ENCODE results near the gene ARHGAP18. TPM values are rescaled to one million over a fixed set of nuclear protein-coding genes. Genes with fewer than 3 reads are reported as not detected.

Gene ARHGAP18
- total RNA-seq, 1 donor from 2014 or later, result 27.6 TPM

- no peak for DNase-seq (ENCODE audit: low read depth in 2 of 2)
Observed at GRCh38 chr6:129670634-129671033, 39.3 kb downstream of the ARHGAP18 start.

- peak in 1 of 2 donors; percentile 87 for DNase-seq (ENCODE audit: low read depth in 2 of 2)
Observed at GRCh38 chr6:129667621-129668020, 42.4 kb downstream of the ARHGAP18 start.

GRCh38 chr6:129667034-129667433 is 42.9 kb downstream of the ARHGAP18 start:
- DNase-seq (ENCODE audit: low read depth in 2 of 2), result peak in 1 of 2 donors; percentile 44

GRCh38 chr6:129665555-129665954 is 44.4 kb downstream of the ARHGAP18 start:
- no peak for DNase-seq (ENCODE audit: low read depth in 2 of 2)

- DNase-seq (ENCODE audit: low read depth in 2 of 2), result no peak
Observed at GRCh38 chr6:129663531-129663930, 46.4 kb downstream of the ARHGAP18 start.

GRCh38 chr6:129662980-129663431 is 47.0 kb downstream of the ARHGAP18 start:
- DNase-seq (ENCODE audit: low read depth in 2 of 2), result no peak

- DNase-seq (ENCODE audit: low read depth in 2 of 2), result no peak
Observed at GRCh38 chr6:129662406-129662766, 47.6 kb downstream of the ARHGAP18 start.

GRCh38 chr6:129661536-129662405 is 48.2 kb downstream of the ARHGAP18 start:
- no peak for DNase-seq (ENCODE audit: low read depth in 2 of 2)

GRCh38 chr6:129660346-129660676 is 49.7 kb downstream of the ARHGAP18 start:
- DNase-seq (ENCODE audit: low read depth in 2 of 2), result no peak

- DNase-seq (ENCODE audit: low read depth in 2 of 2), result peak in 1 of 2 donors; percentile 82
Observed at GRCh38 chr6:129659590-129660345, 50.2 kb downstream of the ARHGAP18 start.

- no peak for DNase-seq (ENCODE audit: low read depth in 2 of 2)
Observed at GRCh38 chr6:129659167-129659566, 50.8 kb downstream of the ARHGAP18 start.

GRCh38 chr6:129657483-129657882 is 52.5 kb downstream of the ARHGAP18 start:
- no peak for DNase-seq (ENCODE audit: low read depth in 2 of 2)

GRCh38 chr6:129655334-129655733 is 54.6 kb downstream of the ARHGAP18 start:
- DNase-seq (ENCODE audit: low read depth in 2 of 2), result no peak

- no peak for DNase-seq (ENCODE audit: low read depth in 2 of 2)
Observed at GRCh38 chr6:129653746-129654145, 56.2 kb downstream of the ARHGAP18 start.

GRCh38 chr6:129653229-129653628 is 56.7 kb downstream of the ARHGAP18 start:
- no peak for DNase-seq (ENCODE audit: low read depth in 2 of 2)

- peak; percentile 40 to 50 for DNase-seq (ENCODE audit: low read depth in 2 of 2)
Observed at GRCh38 chr6:129651291-129651691, 58.7 kb downstream of the ARHGAP18 start.

GRCh38 chr6:129648819-129649491 is 61.0 kb downstream of the ARHGAP18 start:
- no peak for DNase-seq (ENCODE audit: low read depth in 2 of 2)

GRCh38 chr6:129647044-129647443 is 62.9 kb downstream of the ARHGAP18 start:
- DNase-seq (ENCODE audit: low read depth in 2 of 2), result no peak

- no peak for DNase-seq (ENCODE audit: low read depth in 2 of 2)
Observed at GRCh38 chr6:129646642-129647041, 63.3 kb downstream of the ARHGAP18 start.

GRCh38 chr6:129645830-129646579 is 64.0 kb downstream of the ARHGAP18 start:
- DNase-seq (ENCODE audit: low read depth in 2 of 2), result peak; percentile 31 to 85

GRCh38 chr6:129645106-129645829 is 64.7 kb downstream of the ARHGAP18 start:
- DNase-seq (ENCODE audit: low read depth in 2 of 2), result peak in 1 of 2 donors; percentile 63
